Left colon (tissue), 2 donors: ENCODE measurements around the gene CENPM. TPM values are rescaled to one million over a fixed set of nuclear protein-coding genes. Genes with fewer than 3 reads are reported as not detected.

Experiments used
- ATAC-seq: fragments of 200-7000 bp; cut with Tn5 transposase; one replicate; pipeline ENCODE4 v1.9.1; 2020; ENCODE audit warnings: mild to moderate bottlenecking, moderate library complexity
- DNase-seq, 2 donors: peaks; one replicate each; pipeline ENCODE4 v3.0.0-alpha.2; 2020
- intact Hi-C, 2 donors: fragments of 100-400 bp; cut with DNase I in 1 of 2; cut with micrococcal nuclease in 1 of 2; formaldehyde crosslinking; loops; one replicate each; pipeline versions ENCODE4 v1.11.2 to v1.14.0; 2022; cut with DNase I, micrococcal nuclease
- long read RNA-seq: library from polyadenylated mRNA; unstranded; transcript quantifications from one replicate; pipeline ENCODE4 v2.0.0, GENCODE V29; 2021
- total RNA-seq, 2 donors: library from RNA; stranded (reverse); fragmentation: NEBNext Ultra II Directional; extraction: Animal tissue kit (Norgen Biotek cat#: 25700); gene quantifications; one replicate each; pipeline ENCODE4 v1.2.1, GENCODE V29; 2021
- donor health status: DM: no; HTN: no; CAD: no.
- donor health status: DM: yes; HTN: yes; CAD: no.

Gene CENPM
- 10 to 100 TPM in 1 of 2 donors, 1 to 10 TPM in 1; 7.5 to 16.4 TPM for total RNA-seq
- long read RNA-seq, transcript CENPM-201 (6 exons, 966 nt): major isoform, 7 of 12 reads
- long read RNA-seq, partial matches to known transcripts: 0 of 12 reads
- long read RNA-seq, other reads (novel, unspliced or antisense): 0 of 12 reads

GRCh38 chr22:41946629-41947423 lies at the start of gene CENPM:
Gene CENPM (minus strand): TSS chr22:41947152. CDS start chr22:41947076, 76 bp downstream.
- ATAC-seq (peak; percentile 94), DNase-seq (peak; percentile 91 to 93)
- intact Hi-C loops: loop anchor here in 1 of 2 donors (10.0 kb wide), 1 partner anchor 142 kb away; the partner anchor contains the start of gene CCDC134

- ATAC-seq (no peak), DNase-seq (no peak)
- intact Hi-C loops: no loop called here
Measured at GRCh38 chr22:41995211-41995610, 48.3 kb upstream of the CENPM start.

DNA sequence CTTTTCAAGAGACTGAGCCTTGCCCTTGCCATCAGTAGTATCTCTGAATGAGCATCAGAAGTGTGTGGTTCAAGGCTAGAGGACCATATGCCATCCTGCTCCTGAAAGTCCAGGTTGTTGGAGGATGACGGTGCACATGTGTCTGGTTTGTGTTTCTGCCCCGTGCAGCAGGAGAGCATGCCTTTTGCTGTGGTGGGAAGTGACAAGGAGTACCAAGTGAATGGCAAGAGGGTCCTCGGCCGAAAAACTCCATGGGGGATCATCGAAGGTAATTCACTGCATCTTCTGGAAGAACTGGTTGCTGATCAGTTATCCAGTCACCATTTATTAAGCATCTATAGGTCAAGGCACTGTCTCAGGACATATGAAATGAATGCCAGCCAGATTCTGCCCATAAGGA lies 45.5 kb upstream of the CENPM start:
- no peak for DNase-seq
- no peak for ATAC-seq
- intact Hi-C loops: no loop called here

DNA sequence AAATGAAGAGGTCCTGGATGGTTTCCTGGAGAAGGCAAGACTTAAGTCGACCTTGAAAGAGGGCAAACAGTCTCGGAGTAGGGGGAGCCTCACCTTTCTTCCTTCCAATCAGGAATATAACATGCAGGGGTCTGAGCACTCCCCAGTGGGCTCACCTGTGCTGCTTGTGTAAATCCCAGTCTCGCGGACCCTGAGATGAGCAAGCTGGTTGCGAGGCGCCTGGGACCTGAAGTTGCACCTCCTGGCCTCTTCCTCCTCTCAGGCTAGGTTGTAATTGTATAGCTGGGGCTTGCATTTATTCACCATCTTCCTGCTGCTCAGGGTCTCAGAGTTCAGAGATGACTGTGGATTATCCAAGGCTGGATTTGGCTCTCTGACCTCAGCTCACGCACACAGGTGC lies 44.2 kb upstream of the CENPM start:
- DNase-seq (no peak), ATAC-seq (no peak)
- intact Hi-C loops: no loop called here

DNA sequence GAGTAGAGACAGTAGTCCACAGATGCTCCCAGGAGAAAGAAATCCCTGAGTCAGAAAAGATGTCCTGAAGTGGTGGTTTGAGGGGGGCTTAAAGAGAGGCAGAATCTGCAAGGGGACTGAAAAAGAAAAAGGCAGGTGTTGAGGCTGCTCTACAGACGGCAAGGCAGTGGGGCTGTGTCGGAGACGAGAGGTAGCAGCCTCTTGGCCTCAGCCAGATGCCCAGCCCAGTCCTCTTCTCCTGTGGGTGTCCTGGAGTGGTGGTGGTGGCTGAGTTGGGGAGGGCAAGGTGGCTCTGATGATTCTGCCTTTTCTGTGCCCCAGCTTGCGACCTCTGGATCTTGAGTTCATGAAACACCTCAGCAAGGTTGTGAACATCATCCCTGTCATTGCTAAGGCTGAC lies 42.3 kb upstream of the CENPM start:
- DNase-seq: no peak
- intact Hi-C loops: no loop called here
- ATAC-seq: no peak

GRCh38 chr22:41987276-41987675 lies 40.3 kb upstream of the CENPM start:
- ATAC-seq (no peak), DNase-seq (no peak)
- intact Hi-C loops: no loop called here

DNA sequence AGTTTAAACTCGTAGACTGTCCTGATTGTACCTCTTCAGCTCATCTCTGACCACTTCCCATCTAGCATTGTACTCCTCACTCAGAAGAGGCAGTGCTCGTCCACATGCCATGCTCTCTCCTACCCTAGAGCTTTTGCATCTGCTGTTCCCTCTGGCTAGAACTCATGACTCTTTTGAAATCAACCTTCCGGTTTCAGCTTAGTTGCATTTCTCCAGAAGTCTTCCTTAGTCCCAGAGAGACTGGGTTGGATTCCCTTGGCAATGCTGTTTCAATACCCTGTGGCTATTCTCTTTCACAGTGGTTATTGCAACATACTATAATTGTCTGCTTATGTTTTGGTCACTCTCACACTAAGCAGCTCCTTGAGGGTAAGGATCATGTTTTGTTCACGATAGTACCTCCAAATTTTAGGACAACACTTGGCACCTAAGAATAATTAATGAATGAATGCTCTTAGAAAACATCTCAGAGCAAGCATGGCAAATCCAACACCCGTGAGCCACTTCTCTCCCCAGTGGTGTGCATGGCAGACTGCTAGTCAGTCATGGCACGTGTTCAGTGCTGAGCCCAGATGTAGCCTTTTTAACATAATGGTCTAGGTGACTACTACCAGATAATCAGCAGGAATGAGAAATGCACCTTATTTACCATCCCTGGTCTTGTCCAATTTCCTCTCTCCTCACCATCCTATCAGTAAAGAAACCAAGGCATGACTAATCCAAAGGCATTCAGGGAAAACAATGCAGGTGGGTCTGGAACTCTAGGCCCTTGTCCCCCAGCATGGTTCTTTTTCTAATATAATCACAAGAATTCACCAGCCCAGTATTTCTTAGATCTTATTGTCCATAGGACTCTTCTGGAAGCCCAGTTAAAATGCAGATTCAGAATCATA lies 36.8 kb upstream of the CENPM start:
- no peak for ATAC-seq
- intact Hi-C loops: no loop called here
- no peak for DNase-seq

GRCh38 chr22:41982865-41983264 lies 35.9 kb upstream of the CENPM start:
- ATAC-seq (no peak), DNase-seq (no peak)
- intact Hi-C loops: no loop called here

DNA sequence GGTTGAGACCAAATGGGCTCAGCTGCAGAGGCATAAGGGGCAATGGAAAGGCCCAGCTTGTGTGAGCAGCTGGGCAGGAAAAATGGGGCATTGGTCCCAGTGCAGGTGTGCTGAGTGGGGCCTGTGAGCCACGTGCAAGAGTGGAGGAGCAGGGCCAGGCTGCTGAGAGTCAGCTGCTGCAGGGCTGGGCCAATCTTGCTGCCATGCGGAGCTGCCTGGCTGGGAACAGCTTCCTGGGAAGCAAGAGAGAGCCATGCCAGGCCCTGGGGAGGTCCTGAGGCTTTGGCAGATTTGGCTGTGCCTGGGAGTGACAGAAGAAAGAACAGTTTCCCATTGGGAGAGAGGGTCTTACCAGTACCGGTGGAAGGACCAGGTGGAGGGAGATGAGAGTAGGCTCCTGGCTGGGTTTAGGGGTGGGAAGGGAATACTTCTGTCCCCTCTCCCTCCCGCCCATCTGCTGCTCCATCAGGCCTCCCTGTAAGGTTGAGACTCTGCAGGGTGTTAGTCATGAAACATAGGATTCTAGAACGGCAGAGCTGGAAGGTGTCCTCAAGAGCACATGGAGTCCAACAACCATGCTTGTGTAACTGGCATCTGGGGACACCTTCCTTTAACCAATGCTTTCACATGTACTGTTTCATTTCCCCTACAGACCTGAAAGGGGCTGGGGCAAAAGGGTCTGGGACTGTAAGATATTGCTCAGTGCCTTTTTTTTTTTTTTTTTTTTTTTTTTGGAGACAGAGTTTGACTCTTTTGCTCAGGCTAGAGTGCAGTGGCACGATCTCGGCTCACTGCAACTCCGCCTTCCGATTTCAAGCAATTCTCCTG lies 32.7 kb upstream of the CENPM start:
- DNase-seq: no peak
- intact Hi-C loops: loop anchor here in 1 of 2 donors (10.0 kb wide), 1 partner anchor 485 kb away; no protein-coding TSS in a partner anchor
- no peak for ATAC-seq

DNA sequence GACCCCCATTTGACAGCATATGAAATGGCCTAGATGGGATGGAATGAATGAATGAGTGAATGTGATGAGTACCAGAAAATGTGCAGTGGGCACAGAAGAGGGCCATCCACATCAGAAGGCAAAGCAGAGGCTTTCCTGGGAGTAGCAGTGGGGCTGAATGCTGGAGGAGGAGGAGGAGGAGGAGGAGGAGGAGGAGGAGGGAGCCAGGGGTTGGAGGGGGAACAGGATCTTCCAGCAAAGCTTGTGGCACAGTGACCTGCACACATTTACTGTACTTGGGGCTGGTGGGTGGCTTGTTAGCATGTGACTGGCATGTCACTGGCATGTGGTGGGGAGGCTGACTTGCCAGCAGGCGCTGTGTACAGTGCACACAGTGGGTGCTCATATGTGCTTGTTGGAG lies 31.8 kb upstream of the CENPM start:
- ATAC-seq (no peak), DNase-seq (no peak)
- intact Hi-C loops: loop anchor here in 1 of 2 donors (10.0 kb wide), 1 partner anchor 486 kb away; no protein-coding TSS in a partner anchor

GRCh38 chr22:41976961-41977566 lies 30.1 kb upstream of the CENPM start:
- ATAC-seq: peak; percentile 19
- intact Hi-C loops: loop anchor here in 1 of 2 donors (10.0 kb wide), 1 partner anchor 488 kb away; no protein-coding TSS in a partner anchor
- DNase-seq: no peak

- intact Hi-C loops: loop anchor here in 1 of 2 donors (10.0 kb wide), 1 partner anchor 489 kb away; no protein-coding TSS in a partner anchor
- DNase-seq (peak in 1 of 2 donors; percentile 59), ATAC-seq (peak; percentile 94)
Measured at GRCh38 chr22:41976070-41976901, 29.3 kb upstream of the CENPM start.

DNA sequence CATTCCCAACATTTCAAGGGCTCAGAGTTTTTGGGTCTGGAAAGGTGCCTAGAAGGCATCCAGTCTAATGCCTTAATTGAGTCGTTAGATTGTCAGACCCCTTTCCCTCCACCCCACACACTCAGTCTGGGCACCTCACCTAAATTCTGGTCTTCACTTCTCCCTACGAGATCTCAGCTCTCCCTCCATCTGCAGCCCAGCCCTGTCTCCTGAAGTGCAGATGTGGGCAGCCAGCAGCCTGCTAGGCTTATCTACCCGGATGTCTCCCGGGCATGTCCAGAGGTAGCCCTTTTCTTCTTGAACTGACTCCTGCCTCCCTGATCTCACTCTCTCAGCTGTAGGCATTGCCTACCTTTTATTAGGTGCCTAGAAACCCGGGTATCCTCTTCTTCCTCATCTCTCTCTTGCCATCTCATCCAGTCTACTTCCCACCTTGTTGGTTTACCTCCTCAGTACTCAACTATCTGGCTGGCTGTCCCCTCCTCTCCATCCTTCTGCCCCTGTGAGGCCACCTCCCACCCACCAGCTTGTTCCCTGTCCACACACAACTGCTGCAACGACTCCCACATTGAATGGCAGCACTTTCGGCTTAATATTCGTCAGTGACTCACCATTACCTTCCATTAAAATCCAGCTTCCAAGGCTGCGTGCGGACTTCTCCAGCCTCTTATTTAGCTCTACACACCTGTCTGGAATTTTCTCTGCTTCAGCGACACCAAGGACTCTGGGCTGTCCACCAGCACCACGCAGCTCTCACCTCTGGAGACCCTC lies 28.5 kb upstream of the CENPM start:
- intact Hi-C loops: loop anchor here in 1 of 2 donors (10.0 kb wide), 1 partner anchor 489 kb away; no protein-coding TSS in a partner anchor
- ATAC-seq (no peak), DNase-seq (no peak)

- DNase-seq: no peak
- intact Hi-C loops: loop anchor here in 1 of 2 donors (10.0 kb wide), 1 partner anchor 490 kb away; no protein-coding TSS in a partner anchor
- no peak for ATAC-seq
Measured at GRCh38 chr22:41974691-41975290, 27.8 kb upstream of the CENPM start.

GRCh38 chr22:41971431-41971830 lies 24.5 kb upstream of the CENPM start:
- no peak for ATAC-seq
- intact Hi-C loops: loop anchor here in 1 of 2 donors (10.0 kb wide), 1 partner anchor 493 kb away; no protein-coding TSS in a partner anchor
- no peak for DNase-seq

- DNase-seq (no peak), ATAC-seq (no peak)
- intact Hi-C loops: loop anchor here in 1 of 2 donors (10.0 kb wide), 1 partner anchor 494 kb away; no protein-coding TSS in a partner anchor
Measured at GRCh38 chr22:41970601-41971000, 23.6 kb upstream of the CENPM start.
